Measurements from ENCODE around the gene GRM8.

GRM8 gene

DNA sequence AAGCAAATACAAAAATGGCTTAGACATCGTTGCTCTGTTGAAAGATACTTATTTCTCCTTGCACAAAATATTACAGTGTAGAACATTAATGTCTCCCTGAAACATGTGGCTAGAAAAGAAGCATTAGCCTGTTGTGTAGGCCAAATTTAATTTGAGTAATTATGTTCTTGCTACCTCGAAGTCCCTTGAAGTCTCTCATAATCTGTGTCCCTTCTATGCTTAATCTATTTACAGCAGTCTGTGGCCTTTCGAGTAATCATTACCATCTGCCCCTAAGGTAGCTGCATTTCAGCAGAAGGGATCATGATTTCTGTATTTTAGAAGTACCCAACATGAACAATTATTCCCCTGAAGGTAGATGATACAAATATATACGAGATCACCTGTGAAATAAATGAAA lies 615.2 kb downstream of the GRM8 start:
- H3K4me3 ChIP-seq (ENCODE audit: low read depth, low read length): no peak overlapping the region
- TF ChIP-seq, protein P1, sequence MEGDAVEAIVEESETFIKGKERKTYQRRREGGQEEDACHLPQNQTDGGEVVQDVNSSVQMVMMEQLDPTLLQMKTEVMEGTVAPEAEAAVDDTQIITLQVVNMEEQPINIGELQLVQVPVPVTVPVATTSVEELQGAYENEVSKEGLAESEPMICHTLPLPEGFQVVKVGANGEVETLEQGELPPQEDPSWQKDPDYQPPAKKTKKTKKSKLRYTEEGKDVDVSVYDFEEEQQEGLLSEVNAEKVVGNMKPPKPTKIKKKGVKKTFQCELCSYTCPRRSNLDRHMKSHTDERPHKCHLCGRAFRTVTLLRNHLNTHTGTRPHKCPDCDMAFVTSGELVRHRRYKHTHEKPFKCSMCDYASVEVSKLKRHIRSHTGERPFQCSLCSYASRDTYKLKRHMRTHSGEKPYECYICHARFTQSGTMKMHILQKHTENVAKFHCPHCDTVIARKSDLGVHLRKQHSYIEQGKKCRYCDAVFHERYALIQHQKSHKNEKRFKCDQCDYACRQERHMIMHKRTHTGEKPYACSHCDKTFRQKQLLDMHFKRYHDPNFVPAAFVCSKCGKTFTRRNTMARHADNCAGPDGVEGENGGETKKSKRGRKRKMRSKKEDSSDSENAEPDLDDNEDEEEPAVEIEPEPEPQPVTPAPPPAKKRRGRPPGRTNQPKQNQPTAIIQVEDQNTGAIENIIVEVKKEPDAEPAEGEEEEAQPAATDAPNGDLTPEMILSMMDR (IDR thresholded peaks at IDR 0.05; ENCODE audit: borderline replicate concordance, insufficient read depth, low read depth, low read length): no peak

DNA sequence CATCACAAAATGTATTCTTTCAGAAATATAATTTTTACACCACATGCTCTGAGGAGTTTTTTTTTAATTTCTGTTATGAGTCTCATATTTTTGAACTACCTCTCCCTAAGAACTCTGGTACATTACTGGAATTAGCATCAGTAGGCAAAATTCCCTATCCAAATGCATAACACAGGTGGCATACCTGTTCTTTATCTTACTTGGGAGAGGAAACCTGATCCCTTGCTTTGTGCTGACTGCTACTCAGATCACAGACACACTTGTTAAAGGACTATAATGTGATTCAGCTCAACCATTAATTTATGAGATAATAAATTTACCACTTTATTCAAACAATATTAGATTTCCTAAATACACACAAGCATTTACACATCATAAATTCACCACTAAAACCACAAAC lies 617.2 kb downstream of the GRM8 start:
- TF ChIP-seq, protein P1 (IDR thresholded peaks at IDR 0.05; ENCODE audit: borderline replicate concordance, insufficient read depth, low read depth, low read length): no peak

DNA sequence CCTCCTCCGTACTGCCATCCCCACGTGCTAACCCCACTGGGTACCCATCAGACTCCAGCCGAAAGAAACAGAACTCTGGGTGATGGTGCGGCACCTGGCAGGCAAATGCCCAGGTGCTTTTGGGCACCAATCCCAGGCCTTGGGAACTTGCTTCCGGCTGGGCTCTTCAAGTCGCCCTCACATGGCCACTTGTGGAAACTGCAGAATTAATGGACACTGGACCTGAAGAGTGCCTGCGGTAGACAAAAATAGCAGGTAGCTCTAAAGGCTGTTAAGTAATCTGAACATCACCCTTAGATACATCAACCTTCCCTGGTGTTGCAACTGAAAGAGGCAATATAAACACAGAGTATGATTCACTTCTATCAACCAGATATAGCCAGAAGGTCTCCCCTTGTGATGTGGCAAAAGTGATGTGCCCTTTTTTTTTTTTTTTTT lies 644.4 kb downstream of the GRM8 start:
- H3K4me3 ChIP-seq (ENCODE audit: low read depth, low read length): no peak overlapping the region
- TF ChIP-seq, protein P1 (IDR thresholded peaks at IDR 0.05; ENCODE audit: borderline replicate concordance, insufficient read depth, low read depth, low read length): peak; percentile 50

More for the DNA sequence above, 617.2 kb downstream of the GRM8 start:
- H3K4me3 ChIP-seq (ENCODE audit: low read depth, low read length): no peak overlapping the region

DNA sequence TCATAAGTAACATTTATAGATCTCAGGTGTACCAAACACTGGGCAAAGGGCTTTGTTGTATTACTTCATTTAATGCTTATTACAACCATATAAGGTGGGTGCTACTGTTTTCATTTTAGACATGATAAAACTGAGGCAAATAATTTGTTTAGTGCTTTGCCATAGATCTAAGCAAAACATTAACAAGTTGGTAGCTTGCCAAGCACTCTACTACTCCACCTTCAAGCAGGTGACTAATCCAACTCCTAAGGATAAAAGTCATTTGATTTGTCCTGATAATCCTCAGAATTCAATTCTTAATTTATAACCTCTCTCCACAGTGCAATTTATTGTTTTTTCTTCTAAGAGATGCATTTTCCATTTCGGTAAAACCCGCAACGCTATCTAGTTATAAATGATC lies 646.4 kb downstream of the GRM8 start:
- TF ChIP-seq, protein P1 (IDR thresholded peaks at IDR 0.05; ENCODE audit: borderline replicate concordance, insufficient read depth, low read depth, low read length): no peak
- no peak overlapping the region for H3K4me3 ChIP-seq (ENCODE audit: low read depth, low read length)

DNA sequence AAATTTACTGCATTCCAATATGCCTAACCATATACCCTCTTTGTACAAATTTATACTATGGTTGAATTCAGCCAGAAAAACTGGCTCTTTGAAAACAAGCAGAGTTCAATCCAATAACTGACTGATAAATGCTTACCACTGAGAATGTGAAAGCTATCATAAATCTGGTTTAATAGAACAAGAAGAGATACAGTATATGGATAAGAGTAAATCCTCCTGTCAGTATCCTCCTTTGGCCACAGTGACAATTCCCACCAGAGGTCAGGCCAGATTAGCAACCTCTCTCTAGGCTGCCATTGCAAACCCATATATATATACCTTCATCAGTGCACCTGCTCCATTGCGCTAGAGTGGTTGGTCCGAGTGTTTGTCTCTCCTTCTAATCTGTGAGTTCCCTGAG lies 647.2 kb downstream of the GRM8 start:
- TF ChIP-seq, protein P1 (IDR thresholded peaks at IDR 0.05; ENCODE audit: borderline replicate concordance, insufficient read depth, low read depth, low read length): no peak
- no peak overlapping the region for H3K4me3 ChIP-seq (ENCODE audit: low read depth, low read length)

DNA sequence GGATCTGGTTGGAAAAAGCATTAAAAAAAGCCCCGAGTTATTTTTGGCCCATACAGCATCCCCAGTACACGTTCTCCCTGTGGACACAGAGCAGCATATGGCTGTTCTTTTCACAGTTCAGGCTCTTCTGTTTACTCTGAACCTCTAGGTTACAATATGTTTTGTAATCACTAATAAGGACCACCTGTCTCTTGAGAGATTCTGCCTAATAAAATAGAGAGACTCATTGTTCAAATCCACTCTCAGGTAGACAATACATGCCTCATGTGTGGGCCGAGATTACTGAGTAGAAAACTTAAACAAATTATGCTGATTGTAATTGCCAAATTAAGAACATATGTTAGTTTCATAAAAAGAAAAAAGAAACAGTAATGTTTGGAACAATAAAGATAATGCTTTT lies 647.7 kb downstream of the GRM8 start:
- no peak overlapping the region for H3K4me3 ChIP-seq (ENCODE audit: low read depth, low read length)
- TF ChIP-seq, protein P1 (IDR thresholded peaks at IDR 0.05; ENCODE audit: borderline replicate concordance, insufficient read depth, low read depth, low read length): no peak

DNA sequence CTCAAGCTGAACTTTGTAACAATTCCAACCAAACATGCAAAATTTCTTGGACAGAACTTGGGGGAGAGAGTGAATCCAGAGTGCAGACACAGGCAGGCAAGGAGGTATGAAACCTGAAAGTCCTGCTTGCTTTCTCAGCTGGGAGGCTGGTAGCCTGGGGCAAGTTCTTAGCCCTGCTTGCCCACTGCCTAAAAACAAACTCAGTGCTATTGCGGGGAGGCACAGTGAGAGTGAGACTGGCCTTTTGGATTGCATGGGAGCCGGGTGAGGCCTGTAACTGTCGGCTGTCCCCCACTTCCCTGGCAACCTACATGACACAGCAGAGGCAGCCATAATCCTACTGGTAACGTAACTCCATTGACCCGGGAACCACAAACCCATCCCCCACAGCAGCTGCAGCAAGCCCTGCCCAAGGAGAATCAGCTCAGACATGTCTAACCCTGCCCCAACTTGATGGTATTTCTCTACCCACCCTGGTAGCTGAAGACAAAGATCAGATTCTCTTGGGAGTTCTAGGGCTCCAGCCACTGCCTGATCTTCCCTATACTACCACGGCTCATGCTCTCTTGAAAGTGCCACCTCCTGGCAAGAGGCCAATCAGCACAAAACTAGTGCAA lies 663.6 kb downstream of the GRM8 start:
- H3K4me3 ChIP-seq (ENCODE audit: low read depth, low read length): no peak overlapping the region
- TF ChIP-seq, protein P1 (IDR thresholded peaks at IDR 0.05; ENCODE audit: borderline replicate concordance, insufficient read depth, low read depth, low read length): no peak
